KOPT-K1 (cell line): ENCODE measurements around the gene ABTB1.

Experiments used
- H3K27ac ChIP-seq: fragments of 200-600 bp; sonication (generic); 2 replicates; pipeline ENCODE4 v1.5.1; 2016; ENCODE audit warnings: antibody characterized with exemption, mild to moderate bottlenecking, low read depth, low read length; ENCODE audit not compliant: poor library complexity, severe bottlenecking
- H3K36me3 ChIP-seq: fragments of 200-600 bp; sonication (generic); 2 replicates; pipeline ENCODE4 v1.5.1; 2017; ENCODE audit warnings: antibody characterized with exemption, mild to moderate bottlenecking, low read length, moderate library complexity; ENCODE audit not compliant: insufficient read depth
- H3K9me3 ChIP-seq: fragments of 200-600 bp; sonication (generic); 2 replicates; pipeline ENCODE4 v1.5.1; 2017; ENCODE audit warnings: antibody characterized with exemption, low read length, mild to moderate bottlenecking; ENCODE audit not compliant: insufficient read depth, poor library complexity, severe bottlenecking

Gene ABTB1

GRCh38 chr3:127720161-127720823 lies 47.5 kb downstream of the ABTB1 start:
- H3K36me3 ChIP-seq, result no peaks in the 10 kb centered on the region
- H3K27ac ChIP-seq, result no peak overlapping the region
- H3K9me3 ChIP-seq, result peaks cover 13% of the 10 kb centered on the region

GRCh38 chr3:127720985-127721935 lies 48.5 kb downstream of the ABTB1 start:
- no peak overlapping the region for H3K27ac ChIP-seq
- no peaks in the 10 kb centered on the region for H3K36me3 ChIP-seq
- H3K9me3 ChIP-seq, result peaks cover 13% of the 10 kb centered on the region

DNA sequence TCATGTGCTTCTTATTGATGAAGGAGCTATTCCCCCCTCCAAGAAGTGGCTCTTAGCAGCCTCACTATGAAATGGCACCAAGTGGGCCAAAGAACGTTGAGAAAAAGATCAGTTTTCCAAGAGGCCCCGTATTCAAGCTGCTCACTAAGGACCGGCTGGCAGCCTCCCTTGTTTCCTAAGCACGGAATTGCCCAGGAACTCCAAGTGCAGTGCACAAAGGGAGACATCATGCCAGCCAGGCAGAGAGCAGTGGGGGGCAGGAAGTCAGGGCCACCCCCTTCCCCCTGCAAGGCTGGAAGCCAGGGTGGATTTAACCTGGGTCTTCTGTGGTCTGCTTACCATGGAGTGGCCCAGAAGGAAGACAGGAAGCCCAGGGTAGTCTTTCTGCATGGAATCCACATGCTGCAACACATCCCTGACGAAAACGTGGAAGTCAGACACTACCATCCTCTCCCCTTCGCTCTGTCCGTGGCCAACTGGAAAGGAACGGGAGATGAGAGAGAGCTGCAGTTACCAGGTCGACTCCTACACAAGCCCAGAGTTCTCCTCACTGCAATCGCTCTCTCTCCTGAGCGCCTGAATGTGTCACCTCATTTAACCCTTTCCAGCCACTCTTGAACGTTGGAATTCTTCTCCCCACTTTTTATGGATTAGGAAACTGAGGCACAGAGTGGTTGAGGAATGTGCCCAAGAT lies 49.5 kb downstream of the ABTB1 start:
- peaks cover 13% of the 10 kb centered on the region for H3K9me3 ChIP-seq
- no peaks in the 10 kb centered on the region for H3K36me3 ChIP-seq
- H3K27ac ChIP-seq, result no peak overlapping the region

- Histone ChIP-seq H3K36me3 (no peaks in the 10 kb centered on the region), H3K9me3 (peaks cover 13% of the 10 kb centered on the region), H3K27ac (no peak overlapping the region)
Observed at GRCh38 chr3:127723011-127723567, 50.3 kb downstream of the ABTB1 start.

GRCh38 chr3:127726894-127727293 lies 54.1 kb downstream of the ABTB1 start:
- Histone ChIP-seq H3K27ac (no peak overlapping the region), H3K9me3 (peaks cover 13% of the 10 kb centered on the region), H3K36me3 (no peaks in the 10 kb centered on the region)

DNA sequence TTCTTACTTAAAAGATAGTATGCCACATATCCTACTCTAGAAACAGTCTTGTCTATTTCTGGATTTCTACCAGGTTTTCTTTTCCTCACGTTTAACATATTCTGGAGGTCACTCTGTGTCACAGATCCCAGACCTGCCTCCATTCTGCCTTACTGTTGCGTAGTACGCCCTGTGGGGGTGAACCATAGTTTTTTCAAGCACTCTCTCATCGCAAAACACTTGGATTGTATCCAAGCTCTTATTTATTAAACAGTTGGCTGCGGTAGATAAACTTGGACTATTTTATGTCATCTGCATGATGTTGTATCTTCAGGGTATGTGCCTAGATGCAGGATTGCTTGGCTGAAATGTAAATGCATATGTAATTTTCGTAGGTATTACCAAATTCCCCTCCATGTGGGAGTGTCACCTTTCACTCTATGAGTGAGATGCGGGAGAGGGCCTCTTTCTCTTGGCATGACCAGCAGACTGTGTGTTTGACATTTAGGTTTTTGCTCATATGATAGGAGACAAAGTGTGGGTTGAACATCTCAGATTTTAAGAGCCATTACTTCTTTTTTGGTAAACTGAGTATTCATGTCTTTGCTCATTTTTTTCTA lies 55.8 kb downstream of the ABTB1 start:
- H3K9me3 ChIP-seq, result peaks cover 13% of the 10 kb centered on the region
- no peaks in the 10 kb centered on the region for H3K36me3 ChIP-seq
- no peak overlapping the region for H3K27ac ChIP-seq

DNA sequence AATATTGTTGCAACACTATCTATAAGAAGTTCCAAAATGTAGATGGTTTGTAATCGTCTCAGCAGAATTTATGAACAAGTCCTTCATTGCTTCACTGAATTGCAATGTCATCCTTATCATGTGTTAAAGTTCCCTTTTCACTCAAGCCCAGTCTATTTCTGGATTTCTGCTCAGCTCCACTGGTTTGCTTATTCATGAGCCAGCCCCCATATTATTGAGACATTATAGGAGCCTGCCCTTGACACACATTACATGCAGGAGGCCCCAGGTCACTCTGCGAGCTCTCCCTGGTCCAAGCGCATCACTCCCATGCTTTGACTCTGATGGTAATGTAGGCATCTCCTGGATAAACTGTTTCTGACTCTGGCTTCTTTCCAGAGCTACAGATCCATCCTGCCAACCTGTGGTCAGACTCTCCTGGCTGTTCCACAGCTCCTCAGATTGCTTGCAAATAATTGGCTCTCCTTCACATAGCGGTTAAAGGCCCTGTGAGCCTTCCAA lies 56.9 kb downstream of the ABTB1 start:
- H3K9me3 ChIP-seq, result peaks cover 6% of the 10 kb centered on the region
- H3K36me3 ChIP-seq, result no peaks in the 10 kb centered on the region
- no peak overlapping the region for H3K27ac ChIP-seq

DNA sequence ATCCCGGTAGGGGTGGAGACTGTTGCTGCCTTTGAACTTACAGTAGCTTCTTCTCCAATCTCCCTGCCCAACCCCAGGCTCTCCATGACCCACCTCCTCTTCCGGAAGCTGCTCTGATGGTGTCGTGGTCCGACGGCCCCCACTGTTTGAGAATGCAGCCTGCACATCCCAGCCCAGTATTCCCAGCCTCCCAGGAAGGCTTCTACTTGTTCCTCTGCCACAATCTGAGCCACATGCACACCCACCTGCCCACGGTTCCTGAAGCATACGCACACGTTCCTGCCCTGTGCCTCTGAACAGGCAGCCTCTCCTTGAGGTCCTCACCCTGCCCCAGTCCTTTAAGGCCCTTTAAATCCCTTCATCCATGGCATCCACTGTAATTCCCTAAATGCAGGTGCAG lies 57.4 kb downstream of the ABTB1 start:
- no peak overlapping the region for H3K27ac ChIP-seq
- H3K36me3 ChIP-seq, result no peaks in the 10 kb centered on the region
- peaks cover under 1% of the 10 kb centered on the region for H3K9me3 ChIP-seq
